ENCODE data around the gene DCUN1D1.
"Not testable (repeated sequence)": the region's sequence is repeated elsewhere in the genome, so short reads cannot be mapped to it uniquely, and the experiment has no call there.

Gene DCUN1D1

DNA sequence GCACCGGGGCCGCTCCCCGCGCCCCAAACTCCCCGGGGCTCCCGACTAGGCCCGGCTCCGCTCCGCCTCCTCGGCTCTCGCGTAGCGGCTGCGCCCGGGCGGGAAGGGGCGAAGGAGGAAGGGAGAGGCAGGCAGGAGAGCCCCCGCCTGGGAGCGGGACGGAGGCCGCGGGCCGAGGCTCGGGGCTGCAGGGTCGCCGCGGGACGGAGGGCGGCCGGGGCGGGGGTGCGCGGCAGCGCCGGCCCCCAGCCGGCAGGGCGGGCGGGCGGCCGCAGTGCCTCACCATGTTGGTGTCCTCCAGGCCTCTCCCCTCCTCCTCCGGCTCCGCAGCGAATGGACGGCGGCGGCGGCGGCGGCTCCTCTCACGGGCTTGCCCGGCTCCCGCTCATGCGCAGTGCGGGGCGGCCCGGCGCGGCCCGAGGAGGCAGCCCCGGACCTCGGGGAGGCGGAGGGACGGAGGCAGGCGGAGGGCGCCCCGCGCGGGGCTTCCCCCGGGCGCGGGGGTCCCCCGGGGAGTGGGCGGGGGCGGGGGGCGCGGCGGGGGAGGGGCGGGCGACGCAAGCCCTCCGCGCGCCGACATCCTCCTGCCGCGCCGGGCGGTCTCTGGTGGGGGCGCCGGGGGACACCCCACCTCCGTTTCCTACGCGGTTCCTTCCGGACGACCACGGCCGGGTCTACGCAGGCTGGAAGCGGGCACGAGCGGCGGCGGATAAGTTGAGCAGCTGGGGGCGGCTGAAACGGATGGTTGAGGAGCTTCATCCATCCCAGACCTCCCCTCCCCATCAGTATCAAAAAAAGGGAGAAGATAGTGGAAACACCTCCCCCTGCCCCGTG, at the start of gene DCUN1D1:
Gene DCUN1D1, minus strand, starts transcription at position 335 of the 834 bp plus-strand sequence. Its CDS starts 49 bp downstream, at position 286.
- DNase-seq, result peak; percentile 18 to 91 (median 76)

DNA sequence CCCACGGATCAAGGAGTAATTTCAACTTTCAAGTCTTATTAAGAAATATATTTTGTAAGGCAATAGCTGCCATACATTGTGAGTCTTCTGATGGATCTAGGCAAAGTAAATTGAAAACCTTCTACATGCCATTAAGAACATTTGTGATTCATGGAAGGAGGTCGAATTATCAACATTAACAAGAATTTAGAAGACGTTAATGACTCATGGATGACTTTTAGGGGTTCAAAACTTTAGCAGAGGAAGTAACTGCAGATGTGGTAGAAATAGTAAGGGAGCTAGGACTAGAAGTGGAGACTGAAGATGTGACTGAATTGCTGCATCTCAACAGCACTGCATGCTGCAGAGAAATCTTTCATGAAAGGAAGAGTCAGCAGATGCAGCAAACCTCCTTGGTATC, 48.1 kb upstream of the DCUN1D1 start:
- DNase-seq, result no peak

DNA sequence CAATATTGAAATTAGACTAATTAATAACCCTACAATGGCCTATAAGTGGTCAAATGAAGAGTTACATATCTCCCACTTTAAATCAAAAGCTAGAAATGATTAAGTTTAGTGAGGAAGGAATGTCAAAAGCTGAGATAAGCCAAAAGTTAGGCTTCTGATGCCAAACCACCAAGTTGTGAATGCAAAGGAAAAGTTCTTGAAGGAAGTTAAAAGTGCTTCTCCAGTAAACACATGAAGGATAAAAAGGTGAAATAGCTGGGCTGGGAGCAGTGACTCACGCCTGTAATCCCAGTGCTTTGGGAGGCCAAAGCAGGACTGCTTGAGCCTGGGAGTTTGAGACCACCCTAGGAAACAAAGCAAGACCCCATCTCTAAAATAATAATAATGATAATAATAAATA, 46.9 kb upstream of the DCUN1D1 start:
- no peak for DNase-seq

DNA sequence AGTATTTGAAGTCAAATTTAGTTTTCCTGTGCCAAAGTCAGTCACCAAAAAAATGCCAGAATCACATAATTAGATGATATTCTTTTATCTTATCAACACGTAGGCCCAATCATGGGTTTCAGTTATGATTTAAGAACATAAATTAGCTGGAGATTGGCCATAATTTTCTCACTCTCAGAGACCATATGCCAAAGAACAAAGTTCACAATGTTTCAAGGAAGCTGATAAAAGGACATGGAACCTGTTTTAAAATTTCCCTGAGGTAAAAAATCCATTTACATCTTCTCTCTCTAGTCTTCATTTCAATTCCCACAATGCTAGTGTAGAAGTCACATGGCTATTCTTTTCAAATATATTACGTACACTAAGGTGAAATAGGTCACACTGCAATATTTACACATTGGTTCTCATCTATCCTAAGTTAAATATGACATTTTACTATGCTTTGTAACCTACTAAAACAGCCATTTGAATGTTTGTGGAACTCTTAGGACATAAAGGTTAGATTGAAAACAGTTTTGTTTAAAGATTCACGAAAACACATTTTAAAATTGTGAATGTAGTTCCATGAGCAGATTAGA, 42.7 kb upstream of the DCUN1D1 start:
- no peak for DNase-seq

DNA sequence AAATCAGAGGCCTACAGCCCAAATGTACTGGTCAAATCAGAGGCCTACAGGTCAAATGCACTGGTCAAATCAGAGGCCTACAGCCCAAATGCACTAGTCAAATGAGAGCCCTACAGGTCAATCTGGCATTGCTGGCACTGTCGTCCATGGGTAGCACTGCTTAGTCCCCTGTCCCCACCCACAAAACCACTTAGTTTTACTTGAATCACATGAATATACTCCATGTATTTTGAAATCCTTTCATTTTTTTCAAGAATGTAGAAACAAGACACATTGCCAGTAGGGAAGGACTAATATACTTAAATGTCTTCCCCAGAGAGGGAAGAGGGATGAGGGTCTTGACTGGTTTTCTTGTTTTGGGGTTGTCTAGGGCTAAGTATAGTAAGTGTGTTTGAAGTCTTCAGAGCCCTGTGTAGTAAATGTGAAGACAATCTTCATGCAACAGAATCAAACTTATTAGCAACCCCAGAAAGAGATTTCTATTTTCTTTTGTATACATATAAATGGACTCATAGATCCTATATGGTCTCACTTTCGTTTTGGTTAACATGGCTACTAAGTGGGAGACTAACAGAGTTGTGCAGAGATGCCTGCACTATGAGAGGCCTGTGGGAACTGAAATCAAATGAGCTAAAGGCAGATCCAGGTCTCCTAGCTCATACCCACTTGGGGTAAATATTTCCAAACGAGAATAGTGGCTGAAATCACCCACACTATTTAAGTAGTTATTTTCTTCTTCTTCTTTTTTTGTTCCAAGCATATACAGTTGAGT, 38.3 kb upstream of the DCUN1D1 start:
- no peak for DNase-seq

DNA sequence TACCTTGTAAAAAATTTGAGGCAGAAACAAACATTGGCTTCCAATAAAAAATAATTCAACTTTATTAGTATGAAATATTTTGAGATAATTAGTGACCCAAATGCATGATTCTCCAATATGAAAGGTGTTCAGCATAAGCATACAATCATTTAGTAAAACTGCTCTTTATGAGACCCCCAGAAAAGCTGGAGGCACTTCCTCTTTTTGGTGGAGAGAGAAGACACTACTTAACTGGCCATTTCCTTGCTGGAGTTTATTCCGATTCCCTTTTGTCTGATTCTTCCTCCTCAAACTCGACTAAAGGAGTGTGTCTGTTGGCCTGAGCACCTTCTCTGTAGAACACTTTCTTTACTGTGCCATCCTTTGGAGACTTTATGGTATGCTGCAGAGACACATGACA, 34.8 kb upstream of the DCUN1D1 start:
- no peak for DNase-seq

DNA sequence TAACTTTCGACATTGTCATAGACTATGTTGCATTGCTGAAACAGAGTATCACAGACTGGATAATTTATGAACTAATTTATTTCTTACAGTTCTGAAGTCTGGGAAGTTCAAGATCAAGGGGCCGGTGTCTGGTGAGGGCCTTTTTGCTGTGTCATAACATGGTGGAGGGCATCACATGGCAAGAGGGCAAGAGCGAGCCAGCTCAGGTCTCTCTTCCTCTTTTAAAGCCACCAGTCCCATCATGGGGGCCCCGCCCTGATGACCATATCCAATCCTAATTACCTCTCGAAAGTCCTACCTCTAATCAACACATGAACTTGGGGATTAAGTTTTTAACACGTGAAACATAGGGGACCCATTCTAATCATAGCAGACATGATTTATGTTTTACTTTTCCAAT, 33.5 kb upstream of the DCUN1D1 start:
- DNase-seq, result no peak

DNA sequence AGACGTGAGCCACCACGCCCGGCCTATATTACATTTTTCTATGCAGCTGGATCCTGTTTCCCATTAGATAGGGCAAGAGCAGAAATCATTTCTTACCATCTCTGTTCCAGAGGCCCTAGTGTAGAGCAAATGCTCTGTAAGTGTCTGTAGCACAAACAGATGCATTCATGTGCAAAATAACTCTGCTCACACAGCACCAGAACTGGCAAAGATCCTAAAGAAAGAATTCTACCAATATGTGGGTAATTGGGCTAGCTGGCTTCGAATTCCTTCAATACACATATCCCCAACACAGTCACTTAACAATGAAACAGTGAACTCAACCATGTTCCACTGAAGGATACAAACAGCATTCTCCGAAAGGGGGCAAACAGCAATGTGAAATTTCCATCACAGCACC, 32.7 kb upstream of the DCUN1D1 start:
- no peak for DNase-seq

DNA sequence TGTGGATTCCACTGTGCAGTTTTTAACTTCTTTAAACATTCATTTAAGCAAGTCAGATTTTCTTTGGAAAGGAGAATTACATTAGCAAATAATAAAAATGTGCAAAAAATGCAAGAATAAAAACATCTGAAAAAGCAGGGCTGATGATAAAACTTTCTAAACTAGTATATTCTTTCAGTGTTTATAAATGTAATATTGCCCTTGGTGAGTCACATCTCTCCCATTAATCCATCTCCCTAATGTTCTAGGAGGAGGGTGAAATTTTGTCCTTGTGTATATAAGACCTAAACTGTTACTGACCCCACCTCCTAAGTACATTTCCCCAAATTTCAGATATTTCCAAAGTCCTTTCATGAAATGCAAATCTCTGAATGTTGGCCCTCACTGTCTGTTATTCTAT, 28.5 kb upstream of the DCUN1D1 start:
- no peak for DNase-seq

DNA sequence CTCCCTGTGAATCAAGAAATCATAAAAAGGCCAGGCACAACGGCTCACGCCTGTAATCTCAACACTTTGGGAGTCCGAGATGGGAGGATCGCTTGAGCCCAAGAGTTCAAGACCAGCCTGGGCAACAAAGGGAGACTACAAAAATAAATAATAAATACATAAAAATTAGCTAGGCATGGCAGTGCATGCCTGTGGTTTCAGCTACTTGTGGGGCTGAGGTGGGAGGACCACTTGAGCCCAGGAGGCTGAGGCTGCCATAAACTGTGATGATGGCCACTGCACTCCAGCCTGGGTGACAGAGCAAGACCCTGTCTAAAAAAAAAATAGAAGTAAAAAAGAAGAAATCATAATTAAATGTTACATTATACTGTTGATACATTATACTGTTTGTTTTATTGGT, 28.0 kb upstream of the DCUN1D1 start:
- no peak for DNase-seq

DNA sequence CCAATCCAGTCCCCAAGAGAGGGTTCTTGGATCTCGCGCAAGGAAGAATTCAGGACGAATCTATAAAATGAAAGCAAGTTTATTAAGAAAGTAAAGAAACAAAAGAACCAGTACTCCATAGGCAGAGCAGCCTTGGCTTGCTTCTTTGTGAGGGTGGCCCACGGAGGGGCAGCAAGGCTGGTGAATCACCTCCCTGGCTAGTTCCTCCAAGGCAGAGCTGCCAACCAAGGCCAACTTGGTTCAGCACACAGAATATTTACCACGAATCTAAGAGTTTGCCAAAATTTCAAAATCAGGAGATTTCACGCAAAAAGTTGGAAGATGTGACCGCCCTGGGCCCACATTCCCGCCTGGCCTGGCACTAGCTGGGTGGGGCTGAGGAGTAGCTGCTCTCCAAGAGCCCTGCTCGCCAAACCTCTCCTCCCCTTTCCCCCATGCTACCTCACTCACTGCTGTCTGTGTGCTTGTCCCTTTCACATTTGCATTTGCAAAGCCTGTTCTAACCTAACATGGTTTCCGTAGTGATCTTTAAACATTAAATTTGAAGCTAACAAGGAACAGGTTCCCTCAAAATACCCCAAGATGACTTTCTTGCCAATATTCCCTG, 26.2 kb upstream of the DCUN1D1 start:
- no peak for DNase-seq

DNA sequence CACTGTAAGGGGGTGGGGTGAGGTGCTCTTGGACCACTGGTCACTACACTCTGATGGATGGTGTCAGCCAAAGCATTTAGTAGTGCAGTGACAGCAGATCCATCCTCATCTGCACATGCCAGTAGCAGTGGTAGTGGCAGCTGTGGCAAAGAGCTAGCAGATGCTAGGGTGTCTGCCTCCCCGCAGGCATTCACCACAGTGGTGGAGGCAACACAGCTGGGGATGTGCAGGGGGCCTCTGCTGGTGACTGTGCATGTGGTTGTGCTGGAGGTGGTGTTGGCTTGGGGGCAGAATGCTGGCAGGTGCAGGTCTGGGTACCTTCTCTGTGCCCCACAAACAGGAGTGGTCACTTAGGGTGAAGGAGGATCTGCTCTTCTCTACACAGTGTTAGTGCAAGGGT, 19.4 kb upstream of the DCUN1D1 start:
- no peak for DNase-seq

DNA sequence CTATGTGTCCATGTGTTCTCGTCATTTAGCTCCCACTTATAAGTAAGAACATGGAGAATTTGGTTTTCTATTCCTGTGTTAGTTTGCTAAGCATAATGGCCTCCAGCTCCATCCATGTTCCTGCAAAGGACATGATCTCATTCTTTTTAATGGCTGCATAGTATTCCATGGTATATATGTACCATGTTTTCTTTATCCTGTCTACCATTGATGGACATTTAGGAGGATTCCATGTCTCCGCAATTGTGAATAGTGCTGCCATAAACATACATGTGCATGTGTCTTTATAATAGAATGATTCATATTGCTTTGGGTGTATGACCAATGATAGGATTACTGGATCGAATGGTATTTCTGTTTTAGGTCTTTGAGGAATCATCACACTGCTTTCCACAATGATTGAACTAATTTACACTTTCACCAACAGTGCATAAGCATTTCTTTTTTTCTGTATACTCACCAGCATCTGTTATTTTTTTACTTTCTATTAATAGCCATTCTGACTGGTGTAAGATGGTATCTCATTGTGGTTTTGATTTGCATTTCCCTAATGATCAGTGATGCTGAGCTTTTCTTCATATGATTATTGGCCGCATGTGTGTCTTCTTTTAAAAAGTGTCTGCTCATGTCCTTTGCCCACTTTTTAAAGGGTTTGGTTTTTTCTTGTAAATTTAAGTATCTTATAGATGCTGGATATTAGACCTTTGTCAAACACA, 13.3 kb upstream of the DCUN1D1 start:
- not testable (repeated sequence) for DNase-seq

DNA sequence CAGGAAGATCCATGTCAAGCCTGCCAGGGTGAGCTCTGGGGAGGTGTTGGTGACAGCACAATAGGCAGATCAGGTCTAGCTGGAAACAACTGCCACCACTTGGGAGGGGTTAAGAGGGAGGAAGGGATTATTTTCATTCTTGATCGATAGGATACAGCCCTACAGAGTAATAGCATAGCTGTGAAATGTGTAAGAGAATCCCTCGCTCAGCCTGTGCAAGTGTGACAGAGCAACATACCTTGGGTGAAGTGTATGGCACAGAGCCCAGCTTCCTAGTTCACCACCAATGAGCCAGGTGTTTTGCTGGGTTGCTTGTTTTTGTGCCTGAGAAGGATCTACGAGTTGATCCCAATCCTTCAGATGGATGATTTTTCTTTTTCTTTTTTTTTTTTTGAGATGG, 9.2 kb upstream of the DCUN1D1 start:
- DNase-seq, result no peak

DNA sequence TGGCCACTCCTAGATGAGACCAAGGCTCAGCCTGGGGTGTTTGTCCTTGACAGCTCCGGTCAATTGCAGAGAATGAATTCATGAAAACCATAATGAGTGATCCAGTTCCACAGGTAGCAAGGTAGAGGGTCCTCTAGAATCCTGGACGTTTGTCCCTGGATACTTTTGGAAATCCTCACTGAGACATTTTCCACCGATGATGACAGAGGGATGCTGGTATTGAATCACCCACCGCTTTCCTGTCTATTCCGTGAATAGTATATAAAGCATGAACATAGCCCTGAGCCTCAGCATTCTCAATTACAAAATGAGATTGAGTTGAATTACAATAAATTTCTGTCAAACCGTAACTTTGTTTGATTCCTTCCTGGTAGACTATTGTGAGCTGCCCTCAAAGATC, 5.7 kb upstream of the DCUN1D1 start:
- no peak for DNase-seq

DNA sequence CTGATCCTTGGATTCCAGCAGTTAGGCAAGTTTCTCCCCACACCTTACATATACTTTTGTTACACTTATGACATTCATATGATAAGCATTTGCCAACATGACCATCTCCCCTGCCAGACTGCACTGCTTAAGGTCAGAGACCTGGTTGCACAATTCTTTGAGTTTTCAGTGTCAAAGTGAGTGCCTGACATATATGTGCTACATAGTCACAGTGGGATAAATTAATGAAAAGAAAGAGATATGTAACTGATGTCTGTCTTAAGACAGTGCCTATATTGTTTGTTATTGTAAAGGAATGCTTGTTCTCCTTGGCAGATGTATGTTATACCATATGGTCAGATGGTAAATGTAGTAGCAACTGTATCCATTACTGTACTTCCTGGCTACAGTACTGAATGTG, 3.5 kb upstream of the DCUN1D1 start:
- no peak for DNase-seq

DNA sequence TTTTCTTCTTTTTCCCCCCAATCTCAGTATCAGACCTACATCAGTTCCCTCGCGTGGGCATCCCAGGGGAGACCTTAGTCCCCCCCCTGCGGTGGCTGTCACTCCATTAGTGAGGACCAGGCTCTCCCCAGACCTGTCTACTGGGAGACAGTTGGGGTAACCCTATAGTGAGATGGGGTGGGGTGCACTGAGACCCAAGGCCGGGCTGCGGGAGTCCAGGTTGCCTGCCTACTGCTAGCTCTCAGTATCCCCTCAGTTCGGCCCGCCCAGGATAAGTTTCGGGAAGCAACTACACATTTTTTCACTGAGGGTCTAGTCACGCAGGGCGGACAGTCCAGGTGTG, 671 bp upstream of the DCUN1D1 start:
- DNase-seq, result peak in 1 of 14 donors; percentile 40

DNA sequence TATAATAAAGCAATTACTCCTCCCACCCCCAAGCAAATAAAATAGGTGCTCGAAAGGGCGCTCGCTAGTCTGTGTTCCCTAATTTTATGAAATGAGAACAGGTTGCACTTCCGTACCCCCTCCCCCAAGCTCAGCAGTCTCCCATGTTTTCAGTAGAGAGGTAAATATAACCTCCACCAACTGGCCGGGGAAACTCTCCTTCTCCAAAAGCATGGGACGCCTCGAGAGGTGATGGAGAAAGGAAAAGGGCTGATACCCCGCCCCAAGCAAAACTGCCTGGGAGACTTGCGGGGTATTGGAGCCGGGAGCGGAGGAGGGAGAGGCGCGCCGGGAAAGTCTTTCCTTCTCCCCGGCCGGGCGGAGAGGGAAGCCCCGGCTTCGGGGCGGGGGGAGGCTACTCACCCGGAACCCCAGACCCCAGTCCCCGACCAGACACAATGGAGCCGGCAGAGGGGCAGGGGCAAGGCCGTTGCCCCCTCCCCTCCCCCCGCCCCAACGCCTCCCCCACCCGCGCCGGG, 605 bp downstream of the DCUN1D1 start:
- DNase-seq, result peak in 9 of 14 donors; percentile 28 to 73 (median 53)

DNA sequence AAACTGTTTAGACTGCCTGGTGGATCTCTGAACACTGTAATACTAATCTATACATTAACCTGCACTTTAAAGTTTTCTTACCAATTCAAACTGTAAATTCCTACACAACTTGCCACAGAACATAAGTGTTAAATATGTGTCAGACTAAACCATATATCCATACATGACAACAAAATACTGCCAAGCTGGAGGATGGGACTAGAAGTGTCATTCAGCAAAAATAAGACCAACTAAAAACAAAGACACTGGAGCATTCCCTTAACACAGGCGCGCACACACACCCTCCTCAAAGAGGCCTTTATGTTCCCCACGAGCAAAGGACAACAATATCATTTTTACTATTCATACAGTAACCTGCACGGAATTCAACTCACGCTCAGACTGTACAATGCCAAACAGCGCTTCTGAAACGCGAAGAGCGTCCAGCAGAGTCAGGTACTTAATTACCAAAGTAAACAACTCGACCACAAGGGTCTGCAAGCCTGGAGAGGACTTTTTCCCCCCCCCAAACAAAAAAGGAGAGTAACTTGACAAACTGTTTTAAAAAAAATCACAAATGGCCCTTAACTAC, 1.1 kb downstream of the DCUN1D1 start:
- DNase-seq, result peak in 3 of 14 donors; percentile 9 to 34 (median 18)

DNA sequence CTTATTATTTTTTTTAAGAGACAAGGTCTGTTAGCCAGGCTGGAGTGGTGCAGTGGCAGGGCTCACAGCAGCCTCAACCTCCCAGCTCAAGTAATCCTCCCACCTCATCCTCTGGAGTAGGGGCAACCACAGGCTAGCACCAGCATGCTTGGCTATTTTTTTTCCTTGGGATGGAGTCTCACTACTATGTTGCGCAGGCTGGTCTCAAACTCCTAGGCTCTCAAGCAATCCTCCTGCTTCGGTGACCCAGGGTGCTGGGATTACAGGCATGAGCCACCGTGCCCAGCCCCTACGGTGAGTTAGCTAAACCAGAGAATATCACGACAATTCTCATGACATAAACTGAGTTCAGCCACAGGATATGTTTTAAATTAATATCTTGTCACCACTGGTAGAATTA, 2.0 kb downstream of the DCUN1D1 start:
- DNase-seq, result no peak

DNA sequence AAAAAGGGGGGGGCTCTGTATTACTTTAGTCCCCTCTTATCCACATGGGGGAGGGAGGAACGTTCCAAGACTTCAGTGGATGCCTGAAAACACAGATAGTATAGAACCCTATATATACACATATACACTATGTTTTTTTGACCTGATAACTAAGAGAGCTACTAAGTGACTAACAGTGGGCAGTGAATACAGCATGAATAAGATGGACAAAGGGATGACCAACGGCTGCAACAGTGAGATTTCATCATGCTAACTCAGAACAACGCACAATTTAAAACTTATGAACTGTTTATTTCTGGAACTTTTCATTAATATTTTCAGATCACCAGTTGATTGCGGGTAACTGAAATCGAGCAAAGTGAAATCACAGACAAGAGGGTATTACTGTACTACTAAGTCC, 7.3 kb downstream of the DCUN1D1 start:
- no peak for DNase-seq

DNA sequence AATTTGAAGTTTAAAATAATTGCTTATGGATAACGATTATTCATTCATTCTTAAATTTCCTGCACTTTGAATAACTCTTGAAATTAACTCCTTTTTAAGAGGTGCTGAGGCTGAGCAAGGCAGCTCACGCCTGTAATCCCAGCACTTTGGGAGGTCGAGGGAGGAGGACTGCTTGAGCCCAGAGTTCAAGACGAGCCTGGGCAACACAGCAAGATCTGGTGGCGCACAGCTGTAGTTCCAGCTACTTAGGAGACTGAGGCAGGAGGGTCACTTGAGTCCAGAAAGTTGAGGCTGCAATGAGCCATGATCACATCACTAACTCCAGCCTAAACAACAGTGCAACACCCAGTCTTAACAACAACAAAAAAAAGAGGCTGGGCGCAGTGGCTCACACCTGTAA, 8.0 kb downstream of the DCUN1D1 start:
- DNase-seq, result no peak

Measured in C1 segment of cervical spinal cord (tissue), 14 donors.